ENCODE measurements around the gene FXYD7. TPM values are rescaled to one million over a fixed set of nuclear protein-coding genes. Genes with fewer than 3 reads are reported as not detected.

FXYD7 gene
- total RNA-seq, 2 experiments from 2014 or later, result 0.54 to 1.2 TPM

- peaks cover 47% of the 10 kb centered on the region for H3K4me1 Mint-ChIP-seq (ENCODE audit: low read depth)
- peaks cover 57% of the 10 kb centered on the region for H3K36me3 Mint-ChIP-seq (ENCODE audit: low read depth)
- peak overlapping the region; percentile 98 for H3K4me3 Mint-ChIP-seq
- H3K27ac Mint-ChIP-seq, result peak overlapping the region; percentile 99
- CTCF ChIA-PET, result no interaction called here
- intact Hi-C loops (cut with micrococcal nuclease), result loop anchor here (1.0 to 2.0 kb wide), 3 partner anchors 14 to 59 kb away; no protein-coding TSS in a partner anchor
- DNase-seq, result peak; percentile 59
- H3K9me3 Mint-ChIP-seq, result no peaks in the 10 kb centered on the region
- H3K27me3 Mint-ChIP-seq (ENCODE audit: low read depth), result no peaks in the 10 kb centered on the region
Observed at GRCh38 chr19:35155441-35155840, 12.4 kb downstream of the FXYD7 start.

DNA sequence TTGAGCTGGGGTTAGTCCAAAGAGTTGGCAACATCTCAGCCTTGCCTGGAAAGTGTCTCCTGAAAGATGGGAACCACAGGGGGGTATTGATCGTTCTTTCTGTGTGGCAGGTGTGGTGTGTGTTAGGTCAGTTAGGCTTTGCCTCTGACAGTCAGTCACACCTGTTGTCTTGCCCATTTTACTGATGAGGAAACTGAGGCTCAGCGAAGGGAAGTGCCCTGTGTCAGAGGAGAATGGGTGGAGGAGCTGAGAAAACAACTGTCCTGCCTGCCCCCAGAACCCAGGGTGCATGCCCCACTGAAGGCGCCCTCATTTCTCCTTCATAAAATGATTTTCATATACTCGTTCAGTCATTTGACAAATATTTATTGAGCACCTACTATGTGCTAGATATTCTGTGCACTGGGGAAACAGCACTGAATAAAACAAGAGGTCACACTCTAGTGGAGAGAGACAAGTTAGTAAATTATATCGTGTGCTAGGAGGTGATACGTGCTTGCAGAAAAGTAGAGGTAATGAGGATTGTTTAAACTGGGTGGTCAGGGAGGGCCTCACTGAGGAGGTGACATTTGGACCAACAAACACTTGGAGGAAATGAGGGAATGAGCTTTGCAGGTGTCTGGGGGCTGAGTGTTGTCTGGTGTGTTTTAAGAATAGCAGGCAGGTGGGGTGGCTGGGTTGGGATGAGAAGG is 13.1 kb downstream of the FXYD7 start:
- no peak for DNase-seq
- H3K27ac Mint-ChIP-seq, result peak overlapping the region; percentile 99
- H3K36me3 Mint-ChIP-seq (ENCODE audit: low read depth), result peaks cover 64% of the 10 kb centered on the region
- CTCF ChIA-PET, result no interaction called here
- intact Hi-C loops (cut with micrococcal nuclease), result loop anchor here (1.0 to 2.0 kb wide), 3 partner anchors 15 to 58 kb away; no protein-coding TSS in a partner anchor
- no peaks in the 10 kb centered on the region for H3K27me3 Mint-ChIP-seq (ENCODE audit: low read depth)
- H3K4me1 Mint-ChIP-seq (ENCODE audit: low read depth), result peaks cover 50% of the 10 kb centered on the region
- H3K9me3 Mint-ChIP-seq, result no peaks in the 10 kb centered on the region
- peak overlapping the region; percentile 98 for H3K4me3 Mint-ChIP-seq

GRCh38 chr19:35156673-35157014 is 13.6 kb downstream of the FXYD7 start:
- Mint-ChIP-seq H3K27me3 (ENCODE audit: low read depth) (no peaks in the 10 kb centered on the region), H3K4me1 (ENCODE audit: low read depth) (peaks cover 55% of the 10 kb centered on the region), H3K27ac (peak overlapping the region; percentile 99), H3K4me3 (peak overlapping the region; percentile 98), H3K9me3 (peaks cover 4% of the 10 kb centered on the region), H3K36me3 (ENCODE audit: low read depth) (peaks cover 69% of the 10 kb centered on the region)
- CTCF ChIA-PET, result no interaction called here
- intact Hi-C loops (cut with micrococcal nuclease), result no loop called here
- DNase-seq, result no peak

GRCh38 chr19:35157431-35157830 is 14.4 kb downstream of the FXYD7 start:
- Mint-ChIP-seq H3K4me1 (ENCODE audit: low read depth) (peaks cover 56% of the 10 kb centered on the region), H3K36me3 (ENCODE audit: low read depth) (peaks cover 77% of the 10 kb centered on the region), H3K27me3 (ENCODE audit: low read depth) (no peaks in the 10 kb centered on the region), H3K4me3 (peak overlapping the region; percentile 44), H3K27ac (peak overlapping the region; percentile 86), H3K9me3 (peaks cover 8% of the 10 kb centered on the region)
- intact Hi-C loops (cut with micrococcal nuclease), result no loop called here
- CTCF ChIA-PET, result no interaction called here
- no peak for DNase-seq

- H3K4me1 Mint-ChIP-seq (ENCODE audit: low read depth), result peaks cover 55% of the 10 kb centered on the region
Observed at GRCh38 chr19:35159606-35160005, 16.6 kb downstream of the FXYD7 start.

GRCh38 chr19:35160629-35161433 is 17.8 kb downstream of the FXYD7 start:
- H3K36me3 Mint-ChIP-seq (ENCODE audit: low read depth), result peaks cover 99% of the 10 kb centered on the region
- DNase-seq, result no peak
- H3K9me3 Mint-ChIP-seq, result peaks cover 34% of the 10 kb centered on the region
- no peaks in the 10 kb centered on the region for H3K27me3 Mint-ChIP-seq (ENCODE audit: low read depth)
- H3K27ac Mint-ChIP-seq, result no peak overlapping the region
- intact Hi-C loops (cut with micrococcal nuclease), result no loop called here
- CTCF ChIA-PET, result interaction anchor here (0.5 to 1.6 kb wide), 4 partner anchors 19 to 567 kb away, joined by 3 to 7 read pairs (median 4); no protein-coding TSS in a partner anchor
- no peak overlapping the region for H3K4me3 Mint-ChIP-seq
- H3K4me1 Mint-ChIP-seq (ENCODE audit: low read depth), result peaks cover 58% of the 10 kb centered on the region

More at GRCh38 chr19:35159606-35160005, 16.6 kb downstream of the FXYD7 start:
- H3K27me3 Mint-ChIP-seq (ENCODE audit: low read depth), result no peaks in the 10 kb centered on the region
- intact Hi-C loops (cut with micrococcal nuclease), result no loop called here
- CTCF ChIA-PET, result no interaction called here
- no peak for DNase-seq
- no peak overlapping the region for H3K4me3 Mint-ChIP-seq
- peaks cover 23% of the 10 kb centered on the region for H3K9me3 Mint-ChIP-seq
- peak overlapping the region; percentile 56 for H3K27ac Mint-ChIP-seq
- peaks cover 98% of the 10 kb centered on the region for H3K36me3 Mint-ChIP-seq (ENCODE audit: low read depth)

GRCh38 chr19:35161434-35161743 is 18.3 kb downstream of the FXYD7 start:
- Mint-ChIP-seq H3K27ac (no peak overlapping the region), H3K27me3 (ENCODE audit: low read depth) (no peaks in the 10 kb centered on the region), H3K4me1 (ENCODE audit: low read depth) (peaks cover 57% of the 10 kb centered on the region), H3K4me3 (no peak overlapping the region), H3K9me3 (peaks cover 39% of the 10 kb centered on the region), H3K36me3 (ENCODE audit: low read depth) (peaks cover 99% of the 10 kb centered on the region)
- DNase-seq, result no peak
- intact Hi-C loops (cut with micrococcal nuclease), result no loop called here
- CTCF ChIA-PET, result interaction anchor here (0.5 to 1.6 kb wide), 3 partner anchors 20 to 566 kb away, joined by 3 to 7 read pairs (median 3); no protein-coding TSS in a partner anchor

DNA sequence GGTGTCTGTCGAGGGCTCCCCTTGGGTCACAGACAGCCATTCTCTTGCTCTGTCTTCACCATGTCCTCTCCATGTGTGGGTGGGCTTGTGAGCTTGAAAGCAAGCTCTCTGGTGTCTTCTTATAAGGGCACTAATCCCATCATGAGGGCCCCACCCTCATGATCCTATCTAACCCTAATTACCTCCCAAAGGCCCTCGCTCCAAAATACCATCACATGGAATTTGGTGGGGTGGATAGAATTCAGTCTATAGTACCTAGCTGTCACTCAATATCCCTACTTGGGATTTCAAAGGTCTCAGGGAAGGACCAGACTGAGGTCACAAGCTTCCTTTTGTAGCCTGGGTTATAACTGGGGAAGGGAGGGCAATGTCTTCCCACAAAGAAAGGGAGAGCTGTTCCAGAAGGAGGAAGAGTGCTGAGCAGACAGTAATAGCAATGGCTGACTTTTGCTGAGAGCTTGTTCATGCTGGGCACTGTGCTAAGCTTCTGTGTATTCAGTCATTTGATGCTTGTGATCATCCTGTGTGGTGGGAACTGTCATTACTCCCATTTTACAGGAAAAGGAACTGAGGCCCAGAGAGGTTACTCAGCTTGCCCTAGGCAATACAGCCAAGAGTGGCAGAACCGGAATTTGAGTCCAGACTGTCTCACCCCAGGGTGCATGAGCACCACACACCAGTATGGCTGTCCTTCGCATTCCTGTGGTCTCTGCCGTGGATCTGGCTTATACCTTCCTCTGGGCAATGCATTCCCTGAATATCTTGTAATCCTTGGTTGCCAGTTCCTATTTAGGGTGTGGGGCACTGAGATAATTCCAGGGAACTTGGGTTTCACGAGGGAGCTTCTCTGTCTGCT is 19.6 kb downstream of the FXYD7 start:
- Mint-ChIP-seq H3K36me3 (ENCODE audit: low read depth) (peaks cover 98% of the 10 kb centered on the region), H3K27me3 (ENCODE audit: low read depth) (no peaks in the 10 kb centered on the region), H3K9me3 (peaks cover 43% of the 10 kb centered on the region), H3K4me1 (ENCODE audit: low read depth) (peaks cover 59% of the 10 kb centered on the region), H3K27ac (peak overlapping the region; percentile 56), H3K4me3 (no peak overlapping the region)
- no peak for DNase-seq
- CTCF ChIA-PET, result interaction anchor here (1.1 to 1.2 kb wide), 3 partner anchors 10 to 27 kb away, joined by 3 read pairs; partner anchors contain the start of gene LGI4
- intact Hi-C loops (cut with micrococcal nuclease), result no loop called here

GRCh38 chr19:35164418-35164817 is 21.4 kb downstream of the FXYD7 start:
- Mint-ChIP-seq H3K9me3 (peaks cover 43% of the 10 kb centered on the region), H3K27me3 (ENCODE audit: low read depth) (no peaks in the 10 kb centered on the region), H3K27ac (no peak overlapping the region), H3K4me1 (ENCODE audit: low read depth) (peaks cover 55% of the 10 kb centered on the region), H3K36me3 (ENCODE audit: low read depth) (peaks cover 88% of the 10 kb centered on the region), H3K4me3 (no peak overlapping the region)
- CTCF ChIA-PET, result no interaction called here
- DNase-seq, result no peak
- intact Hi-C loops (cut with micrococcal nuclease), result no loop called here

DNA sequence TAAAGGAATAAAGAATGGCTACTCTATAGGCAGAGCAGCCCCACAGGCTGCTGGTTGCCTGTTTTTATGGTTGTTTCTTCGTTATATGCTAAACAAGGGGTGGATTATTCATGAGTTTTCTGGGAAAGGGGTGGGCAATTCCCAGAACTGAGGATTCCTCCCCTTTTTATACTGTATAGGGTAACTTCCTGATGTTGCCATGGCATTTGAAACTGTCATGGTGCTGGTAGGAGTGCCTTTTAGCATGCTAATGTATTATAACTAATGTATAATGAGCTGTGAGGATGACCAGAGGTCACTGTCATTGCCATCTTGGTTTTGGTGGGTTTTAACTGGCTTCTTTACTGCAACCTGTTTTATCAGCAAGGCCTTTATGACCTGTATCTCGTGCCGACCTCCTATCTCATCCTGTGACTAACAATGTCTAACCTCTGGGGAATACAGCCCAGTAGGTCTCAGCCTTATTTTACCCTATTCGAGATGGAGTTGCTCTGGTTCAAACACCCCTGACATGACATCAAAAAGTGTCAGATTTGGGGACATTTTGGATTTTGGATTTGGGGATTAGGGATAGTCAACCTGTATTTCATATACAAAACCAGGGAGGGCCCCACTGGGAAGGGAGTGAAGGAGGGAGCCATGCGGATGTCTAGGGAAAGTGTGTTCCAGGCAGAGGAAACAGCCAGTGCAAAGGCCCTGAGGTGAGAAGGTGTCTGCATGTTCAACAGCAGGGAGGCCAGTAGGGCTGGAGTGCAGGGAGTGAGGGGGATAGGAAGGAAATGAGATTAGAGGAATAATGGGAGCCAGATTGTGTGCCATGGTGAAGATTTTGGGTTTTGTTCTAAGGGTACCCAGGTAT is 22.4 kb downstream of the FXYD7 start:
- peaks cover 57% of the 10 kb centered on the region for H3K4me1 Mint-ChIP-seq (ENCODE audit: low read depth)
- peak overlapping the region; percentile 50 for H3K27ac Mint-ChIP-seq
- peaks cover 84% of the 10 kb centered on the region for H3K36me3 Mint-ChIP-seq (ENCODE audit: low read depth)
- CTCF ChIA-PET, result no interaction called here
- intact Hi-C loops (cut with micrococcal nuclease), result no loop called here
- peak; percentile 2 for DNase-seq
- H3K4me3 Mint-ChIP-seq, result no peak overlapping the region
- H3K9me3 Mint-ChIP-seq, result peaks cover 43% of the 10 kb centered on the region
- H3K27me3 Mint-ChIP-seq (ENCODE audit: low read depth), result no peaks in the 10 kb centered on the region

Data from activated naive CD4-positive, alpha-beta T cell treated with anti-CD3 and anti-CD28 coated beads for 36 hours (primary cell).